Suprapubic skin (tissue), 4 donors: ENCODE measurements around the gene SLC23A3.

Experiments used
- CTCF ChIP-seq, 2 donors: fragments of 200-600 bp in 1 of 2; fragments of 450-650 bp in 1 of 2; sonication (generic) in 1 of 2; IDR thresholded peaks; one replicate each; pipeline ENCODE4 v1.5.1; 2016 to 2019; ENCODE audit warnings: antibody characterized with exemption in 2 of 2, mild to moderate bottlenecking in 1 of 2, moderate library complexity in 1 of 2
- POLR2A ChIP-seq, 2 donors: fragments of 450-650 bp; IDR thresholded peaks; one replicate each; pipeline ENCODE4 v1.6.1; 2017; ENCODE audit warnings: antibody characterized with exemption in 2 of 2, mild to moderate bottlenecking in 2 of 2, moderate library complexity in 2 of 2
- POLR2AphosphoS5 ChIP-seq, 3 donors: sonication (generic); formaldehyde crosslinking; IDR thresholded peaks; one replicate each; pipeline ENCODE4 v1.6.1; 2017; ENCODE audit warnings: antibody characterized with exemption in 3 of 3

DNA sequence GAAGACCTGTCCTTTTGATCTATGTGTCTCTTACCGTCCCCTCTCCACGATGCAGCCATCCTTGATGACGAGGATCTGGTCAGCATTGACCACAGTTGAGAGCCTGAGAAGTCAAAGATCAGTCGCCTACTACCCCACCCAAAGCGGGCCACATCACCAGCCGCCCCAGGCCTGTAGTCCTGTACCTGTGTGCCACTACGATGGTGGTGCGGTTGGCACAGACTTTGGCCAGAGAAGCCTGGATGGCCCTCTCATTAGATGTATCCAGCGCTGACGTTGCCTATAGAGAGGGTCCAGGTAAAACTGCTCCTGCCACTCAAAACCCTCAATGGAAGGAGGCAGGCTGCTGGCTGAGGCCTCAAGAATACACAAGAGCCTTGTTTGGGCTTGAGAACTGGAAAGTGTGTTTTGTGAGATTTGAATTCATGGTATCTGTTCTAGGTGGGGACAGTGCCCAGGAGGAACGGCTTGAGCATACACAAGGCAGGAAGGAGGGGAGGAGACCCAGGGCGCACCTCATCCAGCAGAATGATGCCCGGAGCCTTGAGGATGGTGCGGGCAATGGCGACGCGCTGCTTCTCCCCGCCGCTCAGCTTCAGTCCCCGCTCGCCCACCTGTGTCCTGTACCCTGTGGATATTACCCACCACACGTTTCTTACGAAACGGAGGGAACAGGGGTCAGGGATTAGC is 40.5 kb upstream of the SLC23A3 start:
- TF ChIP-seq POLR2A (IDR thresholded peaks at IDR 0.05), result no peak
- TF ChIP-seq CTCF (IDR thresholded peaks at IDR 0.05), result no peak
- no peak for TF ChIP-seq POLR2AphosphoS5 (IDR thresholded peaks at IDR 0.05)
